Measurements from ENCODE around the gene LRRC74B.

The LRRC74B gene

DNA sequence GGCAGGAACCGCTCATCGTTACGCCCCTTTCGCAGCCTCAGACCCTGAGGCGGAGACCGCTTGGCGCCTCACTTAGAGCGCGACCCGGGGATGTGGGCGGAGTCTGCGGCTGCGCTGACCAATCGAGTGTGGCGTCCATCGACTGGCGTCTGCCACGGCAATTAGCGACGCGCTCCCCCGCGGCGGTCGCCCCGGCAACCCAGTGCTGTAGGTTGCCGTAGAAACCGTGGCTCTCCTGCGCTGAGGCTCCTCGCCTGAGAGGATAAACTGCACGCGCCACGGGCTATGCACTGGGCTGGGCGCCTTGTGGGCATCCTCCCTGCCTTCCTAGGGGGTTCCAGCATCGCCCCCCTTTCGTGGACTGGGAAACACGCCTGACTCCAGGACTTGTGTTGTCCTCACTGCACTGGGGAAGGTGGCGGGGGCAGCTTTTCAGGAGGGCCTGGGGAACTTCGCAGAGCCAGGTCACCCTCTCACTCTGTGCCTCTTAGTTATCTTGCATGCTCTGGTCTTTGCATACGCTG is 31.5 kb upstream of the LRRC74B start:
- DNase-seq (ENCODE audit: low read depth): peak; percentile 58

DNA sequence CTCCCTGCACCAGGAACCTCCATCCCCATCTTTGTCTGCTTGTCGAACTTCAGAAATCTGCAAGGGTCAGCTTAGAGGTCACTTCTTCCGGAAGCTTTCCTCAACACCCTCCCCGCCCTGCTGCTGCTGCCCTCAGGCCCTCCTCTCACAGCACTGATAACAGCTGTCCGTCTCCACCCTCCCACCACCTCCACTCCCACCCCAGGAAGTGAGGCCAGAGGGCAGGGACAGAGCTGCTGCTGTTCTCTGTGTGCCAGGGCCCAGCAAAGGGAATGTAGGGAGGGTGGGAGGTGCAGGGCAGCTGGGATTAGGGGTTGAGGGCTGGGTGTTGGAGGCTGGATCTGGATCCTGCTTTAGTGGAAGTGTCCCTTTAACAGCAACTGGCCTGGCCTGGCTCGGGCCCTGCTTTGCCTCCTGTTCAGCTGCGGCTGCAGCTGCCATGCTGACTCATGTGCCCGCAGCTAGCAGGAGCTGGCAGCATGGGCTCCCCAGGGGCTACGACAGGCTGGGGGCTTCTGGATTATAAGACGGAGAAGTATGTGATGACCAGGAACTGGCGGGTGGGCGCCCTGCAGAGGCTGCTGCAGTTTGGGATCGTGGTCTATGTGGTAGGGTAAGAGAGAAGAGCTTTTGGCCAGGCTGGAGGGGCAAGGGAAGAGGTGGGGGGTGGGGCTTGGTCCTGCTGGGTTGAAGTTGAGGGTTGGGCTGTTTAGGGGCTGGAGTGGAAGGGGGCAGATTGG is 30.9 kb upstream of the LRRC74B start, which contains the start of gene P2RX6:
TSS of gene P2RX6 (plus strand) at position 440 of the 740 bp plus-strand sequence. CDS start at position 450, 10 bp downstream.
- DNase-seq (ENCODE audit: low read depth): no peak

DNA sequence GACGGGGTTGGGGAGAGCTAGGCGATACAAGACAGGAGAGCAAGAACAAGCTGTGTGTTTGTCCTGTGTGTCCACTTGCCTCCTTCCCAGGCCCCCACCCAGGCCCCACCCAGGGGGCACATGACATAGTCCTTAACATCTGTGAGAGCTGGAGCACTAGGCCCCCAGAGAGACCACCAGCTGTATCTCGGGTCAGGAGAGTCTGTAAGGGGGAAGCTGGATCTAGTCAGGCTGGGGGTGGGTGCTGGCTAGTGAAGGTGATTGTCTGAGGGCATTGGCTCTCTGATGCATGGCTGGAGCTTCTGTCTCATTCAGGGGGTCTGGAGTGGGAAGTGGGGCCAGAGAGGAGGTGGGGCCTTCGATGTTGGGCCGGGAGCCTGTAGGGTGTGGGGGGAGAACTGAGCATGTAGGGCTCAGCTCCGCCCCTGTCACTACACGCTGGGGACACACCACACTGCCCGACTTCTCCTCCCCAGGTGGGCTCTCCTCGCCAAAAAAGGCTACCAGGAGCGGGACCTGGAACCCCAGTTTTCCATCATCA is 30.2 kb upstream of the LRRC74B start:
- DNase-seq (ENCODE audit: low read depth): no peak

DNA sequence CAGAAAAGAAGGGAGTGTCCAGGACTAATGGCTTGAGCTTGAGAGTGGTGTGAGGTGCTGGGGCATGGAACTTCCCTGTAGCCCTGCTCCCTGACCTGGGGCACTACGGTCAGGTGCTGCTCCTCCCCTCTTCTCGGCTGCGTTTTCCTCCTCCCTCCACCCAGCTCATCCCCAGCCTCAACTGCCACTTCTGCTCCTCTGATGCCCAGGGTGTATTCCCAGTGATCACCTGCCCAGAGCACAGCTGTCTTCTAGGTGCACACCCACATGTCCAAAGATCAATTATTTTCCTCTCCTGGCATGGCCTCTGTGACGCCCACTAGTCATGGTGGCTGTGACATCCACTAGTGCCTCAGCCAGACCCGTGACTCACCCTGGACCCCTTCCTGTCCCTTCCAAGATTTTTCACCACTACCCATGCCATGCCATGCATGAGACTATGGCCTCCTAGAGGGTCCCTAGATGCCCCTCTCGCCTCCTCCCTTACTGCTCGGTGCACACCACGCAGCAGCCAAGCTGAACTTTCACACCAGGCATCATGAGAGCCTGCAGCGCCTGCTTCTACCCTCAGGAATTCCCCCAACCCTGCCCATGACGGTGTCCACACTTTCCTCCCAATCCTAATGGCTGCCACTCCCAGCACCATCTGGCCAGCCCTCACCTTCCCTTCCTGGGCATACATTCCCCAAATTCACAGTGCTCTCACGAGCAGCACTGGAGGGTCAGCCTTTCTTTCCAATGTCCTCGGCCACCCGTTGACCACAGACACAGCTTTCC is 28.9 kb upstream of the LRRC74B start:
- DNase-seq (ENCODE audit: low read depth): no peak

DNA sequence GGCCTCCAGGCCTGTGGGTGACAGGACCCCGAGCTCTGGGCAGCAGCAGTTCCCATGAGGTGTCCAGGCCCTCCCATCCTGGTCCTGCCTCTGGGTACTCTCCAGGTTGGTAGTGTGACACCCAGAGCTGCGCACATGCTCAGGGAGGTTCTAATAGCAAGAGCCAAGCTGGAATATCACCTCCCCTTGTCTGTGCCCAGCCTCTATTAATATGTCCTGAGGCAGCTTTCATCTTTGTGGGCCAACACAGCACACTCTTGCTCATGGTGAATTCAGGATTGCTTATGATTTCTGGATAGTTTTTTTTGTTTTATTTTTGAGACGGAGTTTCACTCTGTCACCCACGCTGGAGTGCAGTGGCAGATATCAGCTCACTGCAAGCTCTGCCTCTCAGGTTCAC is 27.4 kb upstream of the LRRC74B start:
- DNase-seq (ENCODE audit: low read depth): no peak

DNA sequence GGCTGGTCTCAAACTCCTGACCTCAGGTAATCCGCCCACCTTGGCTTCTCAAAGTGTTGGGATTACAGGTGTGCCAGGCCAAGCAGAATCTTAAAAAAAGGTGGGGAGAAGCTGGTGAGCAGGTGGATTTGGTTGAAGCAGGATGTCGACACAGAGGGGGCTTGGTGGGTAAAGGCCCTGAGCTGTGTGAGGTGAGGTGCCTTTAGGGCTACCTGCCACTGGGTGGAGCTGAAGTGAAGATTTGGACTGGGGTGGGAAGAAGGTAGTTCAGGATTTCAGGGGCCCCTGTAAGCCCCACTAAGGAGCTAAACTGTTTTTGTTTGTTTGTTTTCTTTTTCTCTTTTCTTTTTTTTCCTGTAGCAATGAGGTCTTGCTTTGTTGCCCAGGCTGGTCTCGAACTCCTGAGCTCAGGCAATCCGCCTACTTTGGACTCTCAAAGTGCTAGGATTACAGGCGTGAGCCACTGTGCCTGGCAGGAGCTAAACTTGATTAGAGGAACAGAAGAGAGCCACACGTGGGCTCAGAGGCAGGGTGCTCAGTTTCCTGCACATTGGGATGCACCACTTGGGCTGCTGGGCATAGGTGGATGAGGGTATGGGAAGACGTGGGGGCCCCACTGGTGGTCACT is 24.8 kb upstream of the LRRC74B start:
- DNase-seq (ENCODE audit: low read depth): no peak

DNA sequence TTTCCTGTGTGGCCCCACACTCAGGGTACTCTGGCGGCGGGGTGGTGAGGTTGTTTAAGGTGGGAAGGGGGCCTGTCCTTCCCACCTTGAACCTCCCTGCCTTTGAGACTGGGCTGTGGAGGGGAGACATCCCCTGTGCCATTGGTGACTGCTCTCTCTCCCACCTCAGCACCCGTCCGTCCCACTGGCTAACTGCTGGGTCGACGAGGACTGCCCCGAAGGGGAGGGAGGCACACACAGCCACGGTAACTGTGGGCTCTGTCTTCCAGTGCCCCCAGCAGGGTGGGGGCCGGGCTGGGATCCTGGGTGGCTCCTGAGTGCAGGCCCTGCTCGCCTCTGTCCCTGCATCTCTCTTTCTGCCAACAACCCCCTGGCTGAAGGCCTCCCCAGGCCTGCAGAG is 23.2 kb upstream of the LRRC74B start:
- DNase-seq (ENCODE audit: low read depth): no peak

DNA sequence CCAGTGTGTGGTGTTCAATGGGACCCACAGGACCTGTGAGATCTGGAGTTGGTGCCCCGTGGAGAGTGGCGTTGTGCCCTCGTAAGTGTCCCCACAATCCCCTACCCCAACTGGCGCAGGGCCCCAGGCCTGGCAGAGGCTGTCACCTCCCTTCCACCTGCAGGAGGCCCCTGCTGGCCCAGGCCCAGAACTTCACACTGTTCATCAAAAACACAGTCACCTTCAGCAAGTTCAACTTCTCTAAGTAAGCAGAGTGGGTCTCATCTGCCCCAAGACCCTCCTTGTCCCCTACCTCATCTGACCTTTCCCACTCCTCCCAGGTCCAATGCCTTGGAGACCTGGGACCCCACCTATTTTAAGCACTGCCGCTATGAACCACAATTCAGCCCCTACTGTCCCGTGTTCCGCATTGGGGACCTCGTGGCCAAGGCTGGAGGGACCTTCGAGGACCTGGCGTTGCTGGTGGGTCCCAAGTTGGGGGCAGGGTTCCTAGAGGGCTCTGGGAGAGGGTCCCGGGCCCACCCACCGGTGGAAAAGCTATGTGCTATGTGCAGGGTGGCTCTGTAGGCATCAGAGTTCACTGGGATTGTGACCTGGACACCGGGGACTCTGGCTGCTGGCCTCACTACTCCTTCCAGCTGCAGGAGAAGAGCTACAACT is 22.7 kb upstream of the LRRC74B start:
- no peak for DNase-seq (ENCODE audit: low read depth)

DNA sequence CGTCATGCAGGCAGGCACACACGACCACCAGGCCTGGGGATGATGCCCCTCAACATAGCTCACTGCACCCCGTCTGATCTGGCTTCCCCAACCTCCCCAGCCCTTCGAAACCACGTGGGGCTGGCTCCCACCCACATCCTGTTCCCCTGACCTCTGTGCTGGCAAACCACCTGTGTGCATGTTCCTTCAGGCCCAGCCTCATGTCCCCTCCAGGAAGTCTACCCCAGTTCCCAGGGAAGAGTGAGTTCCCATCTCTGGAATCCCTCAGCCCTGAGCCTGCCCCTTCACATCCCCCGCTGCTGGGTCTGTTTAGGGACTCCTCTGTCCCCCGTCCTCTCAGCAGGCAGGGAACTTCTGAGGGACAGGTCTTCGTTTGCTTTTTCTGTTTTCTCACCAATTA is 20.5 kb upstream of the LRRC74B start:
- DNase-seq (ENCODE audit: low read depth): no peak

DNA sequence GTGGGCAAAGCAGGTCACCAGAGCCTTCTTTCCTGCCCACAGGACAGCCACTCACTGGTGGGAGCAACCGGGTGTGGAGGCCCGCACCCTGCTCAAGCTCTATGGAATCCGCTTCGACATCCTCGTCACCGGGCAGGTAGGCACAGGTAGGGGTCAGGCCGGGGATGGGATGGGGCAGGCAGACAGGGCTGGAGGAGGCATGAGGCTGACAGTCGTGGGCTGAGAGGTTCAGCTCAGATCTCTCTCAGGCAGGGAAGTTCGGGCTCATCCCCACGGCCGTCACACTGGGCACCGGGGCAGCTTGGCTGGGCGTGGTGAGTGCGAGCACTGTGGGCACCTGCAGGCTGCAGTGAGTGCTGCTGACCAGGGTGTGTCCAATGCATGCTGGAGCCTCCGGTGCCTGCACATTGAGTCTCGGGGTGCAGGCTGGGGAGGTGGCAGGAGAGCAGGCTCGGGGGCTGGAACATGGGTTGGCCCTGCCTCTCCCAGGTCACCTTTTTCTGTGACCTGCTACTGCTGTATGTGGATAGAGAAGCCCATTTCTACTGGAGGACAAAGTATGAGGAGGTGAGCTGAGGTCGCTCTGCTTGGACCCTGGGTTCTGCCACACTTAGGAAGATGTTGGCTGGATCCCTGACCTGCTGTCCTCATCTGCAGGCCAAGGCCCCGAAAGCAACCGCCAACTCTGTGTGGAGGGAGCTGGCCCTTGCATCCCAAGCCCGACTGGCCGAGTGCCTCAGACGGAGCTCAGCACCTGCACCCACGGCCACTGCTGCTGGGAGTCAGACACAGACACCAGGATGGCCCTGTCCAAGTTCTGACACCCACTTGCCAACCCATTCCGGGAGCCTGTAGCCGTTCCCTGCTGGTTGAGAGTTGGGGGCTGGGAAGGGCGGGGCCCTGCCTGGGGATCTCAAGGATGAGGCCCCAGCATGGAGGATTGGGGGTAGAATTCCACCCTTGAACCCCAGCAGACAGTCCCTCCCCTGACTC is 19.7 kb upstream of the LRRC74B start:
- no peak for DNase-seq (ENCODE audit: low read depth)

DNA sequence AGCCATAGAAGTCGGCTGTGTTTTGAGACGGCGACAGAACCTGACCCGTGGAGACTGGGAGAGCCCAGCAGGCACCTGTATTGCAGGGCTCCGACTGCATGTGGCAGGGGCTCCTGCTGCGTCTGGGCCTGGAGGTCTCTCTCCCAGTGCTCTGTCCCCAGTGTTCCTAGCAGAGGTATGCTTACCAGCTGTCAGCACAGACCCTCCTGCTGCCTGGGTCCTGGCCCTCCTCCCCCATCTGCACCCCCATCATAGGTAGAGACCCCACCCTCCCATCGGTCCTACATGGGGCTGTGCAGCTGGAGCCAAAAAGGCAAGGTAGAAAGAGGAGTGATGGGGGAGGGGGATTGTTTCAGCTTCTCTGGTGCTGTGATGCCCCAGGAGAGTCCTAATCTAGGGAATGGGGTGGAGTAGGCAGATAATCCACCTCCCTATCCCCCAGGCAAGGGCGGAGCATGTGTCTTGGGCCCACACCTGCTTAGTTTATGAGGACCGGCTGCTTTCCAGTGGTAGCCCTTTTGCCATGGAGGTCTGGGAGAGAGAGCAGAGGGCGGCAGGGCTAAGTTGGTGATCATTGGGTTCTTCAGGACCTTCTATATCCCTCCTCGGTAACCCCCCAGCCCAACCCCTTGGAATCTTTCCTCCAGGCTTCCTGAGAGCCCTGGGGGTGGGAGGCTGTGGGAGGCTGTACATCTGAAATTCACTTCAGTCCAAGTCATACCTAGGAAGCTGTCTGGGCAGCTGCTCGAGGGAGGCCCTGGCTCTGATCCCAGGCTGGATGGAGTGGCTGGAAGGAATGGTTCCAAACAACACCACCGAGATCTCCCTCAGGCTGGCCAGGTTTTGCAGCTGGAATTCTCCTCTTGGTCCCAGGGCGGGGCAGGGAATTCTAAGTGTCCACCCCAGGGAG is 18.7 kb upstream of the LRRC74B start:
- no peak for DNase-seq (ENCODE audit: low read depth)

DNA sequence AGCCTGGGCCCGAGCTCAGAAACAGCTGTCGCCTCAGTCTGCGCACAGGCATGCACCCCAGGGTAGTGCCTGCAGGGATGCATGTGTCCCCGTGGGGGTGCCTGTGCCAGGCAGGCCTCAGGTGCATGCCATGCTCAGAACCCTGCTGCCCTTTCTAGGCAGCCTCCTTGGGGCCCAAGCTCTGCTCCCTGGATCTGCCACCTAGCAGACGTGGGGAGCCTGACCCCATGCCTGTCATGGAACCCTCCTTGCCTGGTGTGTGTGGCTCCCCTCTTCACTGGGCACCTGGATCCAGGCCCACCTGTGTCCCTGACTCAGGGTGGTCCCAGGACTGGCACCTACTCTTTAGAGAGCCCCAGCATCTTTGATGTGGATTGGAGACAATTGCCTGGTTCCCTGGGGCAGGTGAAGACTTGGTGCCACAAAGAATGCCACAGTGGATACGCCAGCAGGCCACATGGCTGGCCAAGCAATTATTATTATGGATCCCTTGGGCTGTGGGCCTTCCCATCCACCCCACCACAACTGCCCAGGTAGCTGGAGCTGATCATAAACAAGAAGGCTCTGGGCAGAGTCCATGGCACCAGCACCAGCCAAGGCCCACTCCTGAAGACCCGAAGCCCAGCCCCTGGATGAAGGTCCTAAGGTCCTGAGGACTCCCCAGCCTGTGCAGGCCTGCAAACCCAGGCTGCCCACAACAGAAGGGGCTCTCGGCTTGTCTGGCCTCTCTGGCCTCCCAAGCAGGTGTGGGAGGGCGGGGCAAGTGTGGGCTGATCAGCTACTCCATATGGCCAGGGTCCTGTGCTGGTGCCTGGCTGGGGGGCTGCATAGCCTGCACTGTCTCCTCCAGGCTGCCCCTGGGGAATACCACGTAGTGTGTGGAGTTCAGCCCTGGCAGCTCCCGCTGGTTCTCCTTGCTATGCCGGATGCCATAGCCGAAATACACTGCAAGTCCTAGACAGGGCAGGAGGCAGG is 17.2 kb upstream of the LRRC74B start:
- DNase-seq (ENCODE audit: low read depth): no peak

DNA sequence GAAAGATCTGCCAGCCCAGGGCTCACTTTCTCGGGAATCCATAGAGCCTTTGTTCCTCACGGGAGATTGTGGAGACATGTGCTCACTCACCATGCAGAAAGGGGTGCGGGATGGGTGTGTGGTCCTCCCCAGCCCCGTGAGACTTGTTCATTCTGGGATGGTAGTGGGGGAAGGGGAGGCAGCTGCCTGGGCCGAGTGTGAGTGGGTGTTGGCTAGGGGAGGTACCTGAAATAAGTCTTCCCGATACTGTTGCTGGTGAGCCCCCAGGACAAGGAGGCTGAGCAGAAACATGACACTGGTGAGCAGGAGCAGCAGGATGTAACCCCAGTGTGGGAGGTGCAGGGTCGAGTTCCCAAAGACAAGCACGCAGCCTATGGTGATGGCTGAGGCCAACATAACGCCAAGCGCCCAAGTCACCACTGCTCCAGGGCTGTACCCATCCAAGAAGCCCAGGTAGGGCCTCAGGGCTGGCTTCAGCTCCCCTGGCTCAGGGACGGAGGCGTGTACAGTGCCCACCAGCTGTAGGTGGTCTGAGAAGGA is 16.2 kb upstream of the LRRC74B start:
- DNase-seq (ENCODE audit: low read depth): no peak

DNA sequence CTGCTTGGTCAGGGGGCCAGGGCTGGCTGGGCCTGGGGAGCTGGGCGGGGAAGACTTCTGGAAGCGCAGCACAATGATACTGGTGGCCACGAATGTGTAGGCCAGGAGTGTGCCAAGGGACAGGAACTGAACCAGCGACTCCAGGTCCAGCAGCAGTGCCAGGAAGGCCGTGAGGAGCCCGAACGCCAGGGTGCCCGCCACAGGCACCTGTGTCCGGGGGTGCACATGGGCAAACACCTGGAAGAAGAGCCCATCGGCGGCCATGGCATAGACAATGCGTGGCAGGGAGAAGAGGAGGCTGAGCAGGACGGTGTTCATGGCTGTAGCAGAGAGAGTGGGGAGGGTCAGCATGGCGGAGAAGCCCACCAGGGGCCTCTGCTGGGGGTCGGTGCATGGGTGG is 15.7 kb upstream of the LRRC74B start:
- DNase-seq (ENCODE audit: low read depth): no peak

DNA sequence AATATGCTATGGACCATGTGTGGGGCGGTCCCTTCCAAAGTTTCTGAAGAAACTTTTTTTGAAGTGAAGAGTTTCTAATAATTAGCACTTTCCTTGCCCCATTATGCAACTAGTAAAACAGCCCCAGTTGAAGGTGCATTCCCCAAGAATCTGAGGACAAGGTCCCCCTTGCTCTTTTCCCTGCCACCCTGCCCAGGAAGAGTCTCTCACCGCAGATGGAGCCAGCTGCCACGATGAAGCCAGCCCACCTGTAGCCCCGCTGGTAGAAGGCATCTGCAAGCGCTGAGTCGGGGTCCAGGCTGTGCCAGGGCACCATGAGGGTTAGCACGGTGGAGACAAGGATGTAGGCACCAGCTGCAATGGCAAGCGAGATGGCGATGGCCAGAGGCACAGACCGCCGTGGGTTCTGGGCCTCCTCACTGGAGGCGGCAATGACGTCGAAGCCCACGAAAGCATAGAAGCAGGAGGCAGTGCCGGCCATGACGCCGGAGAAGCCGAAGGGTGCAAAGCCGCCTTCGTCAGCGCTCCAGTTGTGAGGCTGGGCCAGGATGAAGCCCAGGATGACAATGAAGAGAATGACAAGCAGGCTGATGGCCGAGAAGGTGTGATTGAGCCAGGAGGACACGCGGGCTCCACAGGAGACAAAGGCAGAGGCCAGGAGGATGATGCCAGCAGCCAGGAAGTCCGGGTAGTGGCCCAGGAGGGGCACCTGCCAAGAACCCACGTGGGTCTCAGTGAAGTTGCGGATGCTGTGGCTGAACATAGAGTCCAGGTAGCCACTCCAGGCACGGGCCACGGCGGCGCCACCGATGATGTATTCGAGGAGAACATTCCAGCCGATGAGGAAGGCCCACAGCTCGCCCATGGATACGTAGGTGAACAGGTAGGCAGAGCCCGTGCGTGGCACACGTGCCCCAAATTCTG is 14.9 kb upstream of the LRRC74B start:
- DNase-seq (ENCODE audit: low read depth): no peak

DNA sequence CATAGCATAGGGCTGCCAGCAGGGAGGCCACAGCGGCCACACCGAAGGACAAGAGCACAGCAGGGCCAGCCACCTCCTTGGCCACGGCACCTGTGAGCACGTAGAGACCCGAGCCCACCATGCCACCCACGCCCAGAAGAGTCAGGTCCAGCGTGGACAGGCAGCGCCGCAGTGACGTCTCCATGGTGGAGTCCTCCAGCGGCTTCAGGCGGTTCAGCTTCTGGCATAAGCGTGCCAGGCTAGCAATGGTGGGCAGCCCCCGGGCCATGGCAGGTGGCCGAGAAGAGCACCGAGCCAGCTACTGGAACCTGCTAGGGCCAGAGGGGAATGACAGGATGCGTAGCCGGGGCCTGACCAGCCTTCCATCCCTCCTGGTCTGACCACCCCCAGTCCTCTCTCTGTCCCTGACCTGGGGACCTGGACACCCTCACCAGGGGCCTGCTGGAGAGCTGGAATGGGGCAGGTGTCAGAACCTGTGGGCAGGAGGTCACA is 14.2 kb upstream of the LRRC74B start:
- DNase-seq (ENCODE audit: low read depth): no peak
